ENCODE measurements around the gene SNX13. TPM values are rescaled to one million over a fixed set of nuclear protein-coding genes. Genes with fewer than 3 reads are reported as not detected.

Gene SNX13
- total and polyA plus RNA-seq, 2 of the 4 experiments (the other 2 are of a cell fraction) = 9.0 to 24.9 TPM

- Histone ChIP-seq H2BK5ac (ENCODE audit: low read depth, low read length, poor library complexity, severe bottlenecking) (peak overlapping the region; percentile 84), H2AFZ (replicated peaks; ENCODE audit: low read length, poor library complexity) (peak overlapping the region; percentile 97), H4K5ac (ENCODE audit: low read depth, low read length) (peak overlapping the region; percentile 86), H2AK9ac (replicated peaks; ENCODE audit: low read depth, low read length, poor library complexity) (peak overlapping the region; percentile 94), H4K20me1 (ENCODE audit: insufficient read depth, low read length) (peaks cover 3% of the 10 kb centered on the region; the same call in 1 of the 2 replicates), H3K27me3 (ENCODE audit: control insufficient read depth, insufficient read depth, low read length) (no peaks in the 10 kb centered on the region), H3K23ac (ENCODE audit: low read depth, low read length) (peak overlapping the region; percentile 100), H3K79me1 (ENCODE audit: low read depth in 1 of 2, low read length in 2 of 2) (peaks cover 13 to 37% of the 10 kb centered on the region in 2 experiments), H2BK20ac (ENCODE audit: low read depth, low read length) (peak overlapping the region; percentile 12; the same call in 1 of the 2 replicates), H4K91ac (ENCODE audit: insufficient read depth, low read depth, low read length) (peak overlapping the region; percentile 91), H3K4me2 (ENCODE audit: low read depth, low read length) (peak overlapping the region; percentile 95), H3K18ac (ENCODE audit: low read depth, low read length) (peak overlapping the region; percentile 31), H2AK5ac (ENCODE audit: low read depth, low read length) (peak overlapping the region; percentile 96), H3K4me1 (ENCODE audit: control insufficient read depth, insufficient read depth, low read length) (no peaks in the 10 kb centered on the region), H2BK15ac (ENCODE audit: low read depth, low read length) (peak overlapping the region; percentile 88; the same call in 2 of the 3 replicates), H3K4ac (ENCODE audit: low read depth, low read length) (peak overlapping the region; percentile 95), H3K36me3 (ENCODE audit: control insufficient read depth, insufficient read depth, low read length) (no peaks in the 10 kb centered on the region), H4K8ac (ENCODE audit: low read depth in 2 of 2, low read length in 2 of 2) (peak overlapping the region; percentile 93 to 94), H3K9me1 (ENCODE audit: insufficient read depth, low read length) (no peaks in the 10 kb centered on the region), H3K9ac (ENCODE audit: low read depth, low read length) (peak overlapping the region; percentile 99), H3K56ac (ENCODE audit: extremely low read depth, insufficient read depth, low read length) (peak overlapping the region; percentile 98), H3K9me3 (ENCODE audit: control insufficient read depth, insufficient read depth, low read length) (no peaks in the 10 kb centered on the region), H2BK120ac (ENCODE audit: low read depth, low read length) (peak overlapping the region; percentile 78), H3K14ac (replicated peaks; ENCODE audit: low read depth, low read length) (peak overlapping the region; percentile 100), H3K27ac (ENCODE audit: insufficient read depth, low read length) (peak overlapping the region; percentile 94), H3K4me3 (ENCODE audit: insufficient read depth, low read depth, low read length) (peak overlapping the region; percentile 87)
- peak; percentile 23 for DNase-seq
- WGBS, 2 experiments (ENCODE audit: extremely low coverage in 2 of 2, insufficient read length in 1 of 2) = 2% methylated on average over 10 of the region's 29 CpGs; no CpG with 5 or more reads in 1 of the 2 experiments
- TSS peak; percentile 40 for BruUV-seq (replicated peaks)
- POLR2A ChIA-PET (ENCODE audit: unreplicated experiment) = interaction anchor here (0.6 kb wide), 1 partner anchor 57 kb away, joined by 3 read pairs; no protein-coding TSS in a partner anchor
- TF ChIP-seq POLR2A (IDR thresholded peaks at IDR 0.05; ENCODE audit: low read depth, low read length) (no peak), FOS (IDR thresholded peaks at IDR 0.05; ENCODE audit: low read depth, low read length) (no peak), MAZ (IDR thresholded peaks at IDR 0.05; ENCODE audit: borderline replicate concordance, low read depth, low read length) (no peak), MXI1 (IDR thresholded peaks at IDR 0.05; ENCODE audit: borderline replicate concordance, low read depth, low read length) (0 out of 2 replicates have a peak, but pooled peaks have one; percentile 14), BHLHE40 (IDR thresholded peaks at IDR 0.05; ENCODE audit: low read depth, low read length) (no peak), RCOR1 (IDR thresholded peaks at IDR 0.05; ENCODE audit: insufficient replicate concordance, low read length) (no peak), MAFK (IDR thresholded peaks at IDR 0.05; ENCODE audit: low read depth, low read length) (peak; percentile 31; the same call in 1 of the 2 replicates), SMC3 (IDR thresholded peaks at IDR 0.05; ENCODE audit: low read depth, low read length) (no peak)
- TF ChIP-seq, protein P1, sequence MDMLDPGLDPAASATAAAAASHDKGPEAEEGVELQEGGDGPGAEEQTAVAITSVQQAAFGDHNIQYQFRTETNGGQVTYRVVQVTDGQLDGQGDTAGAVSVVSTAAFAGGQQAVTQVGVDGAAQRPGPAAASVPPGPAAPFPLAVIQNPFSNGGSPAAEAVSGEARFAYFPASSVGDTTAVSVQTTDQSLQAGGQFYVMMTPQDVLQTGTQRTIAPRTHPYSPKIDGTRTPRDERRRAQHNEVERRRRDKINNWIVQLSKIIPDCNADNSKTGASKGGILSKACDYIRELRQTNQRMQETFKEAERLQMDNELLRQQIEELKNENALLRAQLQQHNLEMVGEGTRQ (IDR thresholded peaks at IDR 0.05; ENCODE audit: low read depth, low read length) = no peak
- CTCF ChIA-PET = no interaction called here
- in situ Hi-C loops (cut with MboI; ENCODE audit: low sequenced_read_pairs) = no loop called here
- intact Hi-C loops (cut with micrococcal nuclease) = loop anchor here (1.0 kb wide), 1 partner anchor 170 kb away; no protein-coding TSS in a partner anchor
- ATAC-seq (ENCODE audit: low read depth) = peak; percentile 55
- dilution Hi-C loops (cut with HindIII; ENCODE audit: low sequenced_read_pairs, unreplicated experiment) = no loop called here
Observed at GRCh38 chr7:17939606-17940301, 540 bp downstream of the SNX13 start.
